Esophagus (tissue), 2 donors: ENCODE measurements around the gene LHFPL6. TPM values are rescaled to one million over a fixed set of nuclear protein-coding genes. Genes with fewer than 3 reads are reported as not detected.

Source experiments
- H3K27ac ChIP-seq, 2 donors: one replicate each; pipeline ENCODE4 v1.5.1; 2013; ENCODE audit warnings: low read depth in 2 of 2, mild to moderate bottlenecking in 2 of 2, inconsistent platforms in 1 of 2, low read length in 1 of 2, moderate library complexity in 1 of 2
- H3K27me3 ChIP-seq, 2 donors: one replicate each; pipeline ENCODE4 v1.6.1; 2013; ENCODE audit warnings: low read length in 2 of 2, control low read depth in 1 of 2, mild to moderate bottlenecking in 1 of 2; ENCODE audit not compliant: insufficient read depth in 2 of 2, control insufficient read depth in 1 of 2
- H3K36me3 ChIP-seq, 2 donors: one replicate each; pipeline ENCODE4 v1.6.1; 2013; ENCODE audit warnings: low read length in 1 of 2; ENCODE audit not compliant: control insufficient read depth in 2 of 2, insufficient read depth in 2 of 2
- H3K4me1 ChIP-seq, 2 donors: one replicate each; pipeline ENCODE4 v1.6.1; 2013; ENCODE audit warnings: low read length in 1 of 2; ENCODE audit not compliant: control insufficient read depth in 2 of 2, insufficient read depth in 2 of 2
- H3K4me3 ChIP-seq, 2 donors: one replicate each; pipeline ENCODE4 v1.5.1; 2013; ENCODE audit warnings: low read length in 2 of 2, mild to moderate bottlenecking in 2 of 2, low read depth in 1 of 2, moderate library complexity in 1 of 2
- H3K9me3 ChIP-seq, 2 donors: one replicate each; pipeline ENCODE4 v1.6.1; 2013; ENCODE audit warnings: mild to moderate bottlenecking in 2 of 2, low read depth in 1 of 2, low read length in 1 of 2, moderate library complexity in 1 of 2; ENCODE audit not compliant: control insufficient read depth in 2 of 2, insufficient read depth in 1 of 2
- WGBS, 2 donors: extraction: QIAGEN DNeasy Blood & Tissue Kit; methylation state at CpG; one replicate each; pipeline ENCODE4 v1.1.7; 2013; 5-methylcytosine and 5-hydroxymethylcytosine counted together
- polyA plus RNA-seq, 2 donors: library from polyadenylated mRNA; stranded (reverse); fragments of 200-250 nt; gene quantifications; one replicate each; pipeline ENCODE4 v1.2.3, GENCODE V29; 2013
- donor health status: healthy with polysubstance abuse.
- donor health status: Bipolar disorder and iron deficiency.

LHFPL6 gene
- polyA plus RNA-seq, 2 donors: 2.6 to 11.2 TPM

- Histone ChIP-seq H3K27ac (no peak overlapping the region), H3K4me3 (no peak overlapping the region), H3K27me3 (no peaks in the 10 kb centered on the region), H3K36me3 (no peaks in the 10 kb centered on the region), H3K9me3 (no peaks in the 10 kb centered on the region), H3K4me1 (no peaks in the 10 kb centered on the region)
- 91 to 96% methylated on average over 8 of the region's 8 CpGs for WGBS, 2 donors
Observed at GRCh38 chr13:39526499-39526898, 76.5 kb downstream of the LHFPL6 start.

DNA sequence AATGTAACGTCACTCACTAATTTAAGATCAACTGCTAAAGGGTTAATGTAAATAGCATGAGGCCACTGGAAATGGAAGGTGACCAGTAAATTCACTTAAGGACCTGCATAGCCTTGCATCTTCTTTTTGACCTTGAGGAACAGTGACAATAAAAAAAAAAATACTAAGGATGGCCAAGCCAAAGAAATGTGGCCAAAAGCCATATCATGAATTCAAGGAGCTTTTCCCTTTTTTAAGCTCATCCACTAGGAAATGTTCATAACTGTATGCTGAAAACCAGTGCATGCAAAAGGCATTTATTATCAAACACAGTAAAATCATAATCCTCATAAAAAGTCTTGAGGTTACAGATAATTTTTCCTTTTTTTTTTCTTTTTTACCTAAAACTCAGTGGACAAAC, 77.5 kb downstream of the LHFPL6 start:
- Histone ChIP-seq H3K4me3 (no peak overlapping the region), H3K9me3 (no peaks in the 10 kb centered on the region), H3K4me1 (no peaks in the 10 kb centered on the region), H3K36me3 (no peaks in the 10 kb centered on the region), H3K27me3 (no peaks in the 10 kb centered on the region), H3K27ac (no peak overlapping the region)
- WGBS, 2 donors: 84 to 90% methylated on average over 1 of the region's 1 CpG

DNA sequence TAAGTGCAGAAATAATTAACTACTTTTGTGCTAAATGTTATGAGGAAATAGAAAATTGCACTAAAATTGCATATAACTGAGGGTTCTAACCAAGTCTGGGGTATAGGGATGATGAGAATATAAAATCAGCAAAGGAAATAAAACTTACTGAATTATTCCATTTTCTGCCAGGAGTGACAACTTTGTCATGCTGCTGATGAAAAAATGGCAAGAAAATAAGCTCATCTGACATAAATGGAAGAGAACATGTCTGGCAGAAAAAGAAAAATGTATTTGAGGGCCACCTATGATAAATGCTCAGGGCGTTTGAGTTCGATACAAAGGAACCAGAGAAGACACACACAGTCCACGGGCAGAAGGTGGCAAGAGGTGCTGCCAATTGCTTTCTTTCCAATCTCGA, 78.2 kb downstream of the LHFPL6 start:
- Histone ChIP-seq H3K9me3 (no peaks in the 10 kb centered on the region), H3K36me3 (no peaks in the 10 kb centered on the region), H3K27ac (no peak overlapping the region), H3K4me1 (no peaks in the 10 kb centered on the region), H3K27me3 (no peaks in the 10 kb centered on the region), H3K4me3 (no peak overlapping the region)
- 77 to 90% methylated on average over 4 of the region's 4 CpGs for WGBS, 2 donors

- no peaks in the 10 kb centered on the region for H3K4me1 ChIP-seq
- no peaks in the 10 kb centered on the region for H3K36me3 ChIP-seq
- H3K9me3 ChIP-seq: no peaks in the 10 kb centered on the region
- no peak overlapping the region for H3K4me3 ChIP-seq
- WGBS, 2 donors: 95 to 97% methylated on average over 4 of the region's 4 CpGs
- H3K27ac ChIP-seq: no peak overlapping the region
- H3K27me3 ChIP-seq: no peaks in the 10 kb centered on the region
Observed at GRCh38 chr13:39522329-39522728, 80.7 kb downstream of the LHFPL6 start.

- no peaks in the 10 kb centered on the region for H3K27me3 ChIP-seq
- H3K27ac ChIP-seq: no peak overlapping the region
- H3K9me3 ChIP-seq: no peaks in the 10 kb centered on the region
- 44 to 48% methylated on average over 4 of the region's 4 CpGs for WGBS, 2 donors
- no peak overlapping the region for H3K4me3 ChIP-seq
- H3K36me3 ChIP-seq: no peaks in the 10 kb centered on the region
- H3K4me1 ChIP-seq: no peaks in the 10 kb centered on the region
Observed at GRCh38 chr13:39521701-39522100, 81.3 kb downstream of the LHFPL6 start.

GRCh38 chr13:39516096-39516495, 86.9 kb downstream of the LHFPL6 start:
- Histone ChIP-seq H3K36me3 (no peaks in the 10 kb centered on the region), H3K27ac (no peak overlapping the region), H3K9me3 (no peaks in the 10 kb centered on the region), H3K4me1 (no peaks in the 10 kb centered on the region), H3K27me3 (no peaks in the 10 kb centered on the region), H3K4me3 (no peak overlapping the region)
- 58 to 60% methylated on average over 6 of the region's 6 CpGs for WGBS, 2 donors

DNA sequence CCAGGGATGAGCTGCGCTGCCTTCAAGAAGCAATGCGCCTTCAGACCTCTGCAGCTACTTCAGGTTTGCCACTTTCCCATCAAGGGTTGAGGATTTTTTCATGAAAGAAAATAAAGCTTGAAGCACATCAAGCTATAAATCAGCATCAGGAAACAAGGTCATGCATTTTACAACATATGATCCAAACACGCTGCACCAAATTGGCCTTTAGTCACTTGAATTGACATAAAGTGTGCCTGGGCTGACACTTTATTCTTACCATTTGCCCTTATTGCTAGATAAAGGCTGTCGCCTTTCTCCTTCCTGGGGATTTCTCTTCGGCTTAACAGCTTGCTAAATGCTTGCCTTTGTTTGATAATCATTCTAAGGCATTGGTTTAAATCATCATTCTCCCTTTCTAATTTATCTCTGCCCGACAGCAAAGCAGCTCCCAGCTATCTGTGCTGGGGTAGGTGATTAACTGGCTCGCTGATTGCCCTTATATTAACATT, 87.7 kb downstream of the LHFPL6 start:
- Histone ChIP-seq H3K27ac (no peak overlapping the region), H3K27me3 (no peaks in the 10 kb centered on the region), H3K9me3 (no peaks in the 10 kb centered on the region), H3K4me3 (no peak overlapping the region), H3K36me3 (no peaks in the 10 kb centered on the region), H3K4me1 (no peaks in the 10 kb centered on the region)
- 69 to 83% methylated on average over 7 of the region's 7 CpGs for WGBS, 2 donors

DNA sequence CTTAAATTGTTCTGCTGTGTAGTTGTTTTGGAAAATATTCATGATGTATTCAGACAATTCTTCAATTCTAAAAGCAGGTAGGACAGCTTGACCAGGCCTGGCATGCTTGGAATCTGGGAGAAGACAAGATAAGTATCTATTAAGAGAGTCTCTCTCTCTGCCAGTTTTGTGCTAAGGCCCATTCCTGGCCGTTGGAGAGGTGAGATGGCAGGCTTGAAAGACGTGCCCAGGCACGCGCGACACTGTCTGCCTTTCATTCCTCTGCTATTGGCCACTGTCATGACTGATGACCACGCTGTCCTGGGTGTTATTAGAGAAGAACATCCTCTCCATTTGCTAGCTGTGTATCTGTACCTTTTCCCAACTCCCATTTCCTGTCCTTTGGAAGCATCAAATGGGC, 90.3 kb downstream of the LHFPL6 start:
- Histone ChIP-seq H3K36me3 (no peaks in the 10 kb centered on the region), H3K9me3 (no peaks in the 10 kb centered on the region), H3K4me3 (no peak overlapping the region), H3K27me3 (no peaks in the 10 kb centered on the region), H3K4me1 (no peaks in the 10 kb centered on the region), H3K27ac (no peak overlapping the region)
- WGBS, 2 donors: 79 to 84% methylated on average over 6 of the region's 6 CpGs

DNA sequence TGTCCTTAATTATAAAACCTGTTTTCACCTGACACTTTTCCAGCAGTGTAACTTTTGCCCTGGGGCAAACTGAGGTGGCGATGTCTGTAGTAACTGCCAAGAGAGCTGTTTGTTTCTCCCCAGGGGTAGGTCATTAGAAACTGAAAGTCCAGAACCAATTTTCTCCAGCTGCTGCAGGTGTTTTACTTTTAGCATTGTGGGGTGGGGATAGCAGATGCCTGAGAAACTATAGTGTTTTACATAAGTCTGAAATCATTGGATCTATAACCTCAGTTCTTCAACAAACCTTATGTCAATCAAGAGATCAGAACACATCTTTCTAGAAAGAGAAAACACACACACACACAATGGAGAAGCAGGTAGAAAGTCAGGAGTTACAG, 92.7 kb downstream of the LHFPL6 start:
- no peak overlapping the region for H3K27ac ChIP-seq
- WGBS, 2 donors: 59 to 63% methylated on average over 1 of the region's 1 CpG
- H3K4me1 ChIP-seq: no peaks in the 10 kb centered on the region
- no peak overlapping the region for H3K4me3 ChIP-seq
- no peaks in the 10 kb centered on the region for H3K27me3 ChIP-seq
- no peaks in the 10 kb centered on the region for H3K9me3 ChIP-seq
- no peaks in the 10 kb centered on the region for H3K36me3 ChIP-seq

DNA sequence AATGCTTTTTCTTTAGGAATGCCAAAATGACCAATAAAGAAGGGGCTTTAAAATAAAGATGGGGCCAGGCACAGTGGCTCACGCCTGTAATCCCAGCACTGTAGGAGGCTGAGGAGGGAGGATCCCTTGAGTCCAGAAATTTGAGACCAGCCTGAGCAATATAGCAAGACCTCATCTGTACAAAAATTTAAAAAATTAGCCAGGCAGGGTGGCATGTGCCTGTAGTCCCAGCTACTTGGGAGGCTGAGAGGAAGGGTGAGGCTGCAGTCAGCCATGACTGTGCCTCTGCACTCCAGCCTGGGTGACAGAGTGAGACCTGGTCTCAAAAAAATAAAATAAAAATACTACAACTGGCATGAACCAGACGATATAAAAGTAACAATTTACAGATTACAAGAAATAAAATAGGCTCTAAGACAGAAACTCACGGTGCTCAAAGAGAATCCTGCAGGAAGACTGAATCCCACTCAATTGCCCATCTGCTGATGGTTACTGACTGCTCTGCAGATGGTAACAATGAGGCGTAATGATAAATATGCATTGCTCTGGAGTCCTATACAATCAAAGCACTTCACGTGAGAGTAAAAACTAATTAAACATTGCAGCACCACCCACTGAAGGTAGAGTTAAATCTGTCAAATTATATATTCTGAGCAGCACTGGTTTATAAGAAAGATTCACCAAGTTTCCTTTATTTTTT, 93.2 kb downstream of the LHFPL6 start:
- H3K4me3 ChIP-seq: no peak overlapping the region
- 40% methylated on average over 5 of the region's 5 CpGs for WGBS, 2 donors
- no peak overlapping the region for H3K27ac ChIP-seq
- no peaks in the 10 kb centered on the region for H3K27me3 ChIP-seq
- H3K4me1 ChIP-seq: no peaks in the 10 kb centered on the region
- no peaks in the 10 kb centered on the region for H3K36me3 ChIP-seq
- no peaks in the 10 kb centered on the region for H3K9me3 ChIP-seq
